ENCODE results near the gene COLEC11. TPM values are rescaled to one million over a fixed set of nuclear protein-coding genes. Genes with fewer than 3 reads are reported as not detected.

COLEC11 gene
- total RNA-seq, 3 donors from 2014 or later (not counting 1 experiment from before 2014, with no cell fraction given), result 0.61 TPM; not detected in 2

DNA sequence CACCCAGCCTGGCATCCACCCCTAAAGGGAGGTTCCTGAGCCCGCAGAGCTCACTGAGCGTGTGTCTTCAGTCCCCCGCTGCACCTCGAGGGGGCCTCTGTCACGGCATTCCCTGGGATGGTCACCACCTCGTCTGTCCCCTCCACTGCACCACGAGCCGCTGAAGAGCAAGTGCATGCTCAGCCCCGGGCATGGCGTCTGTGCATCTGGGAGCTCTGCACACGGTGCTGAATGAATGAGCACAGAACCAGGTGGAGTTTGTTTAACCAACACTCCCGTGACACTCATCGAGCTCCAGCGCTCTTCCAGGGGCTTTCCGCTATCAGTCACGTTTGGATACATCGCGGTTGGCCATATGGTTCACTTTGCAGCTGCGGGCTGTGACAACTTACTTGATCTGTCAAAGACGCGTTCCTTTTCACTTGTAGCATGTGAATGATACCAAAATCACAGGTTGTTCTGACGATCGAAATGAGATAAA is 72.3 kb downstream of the COLEC11 start:
- no peaks in the 10 kb centered on the region for H3K27me3 ChIP-seq (ENCODE audit: control insufficient read depth, insufficient read depth, low read length)
- H3K27me3 Mint-ChIP-seq (ENCODE audit: low read depth in 2 of 2), result peaks cover 0 to 6% of the 10 kb centered on the region in 2 donors
- no peak for ATAC-seq
- H3K27ac ChIP-seq (ENCODE audit: low read length), result no peak overlapping the region
- H3K9me3 ChIP-seq (ENCODE audit: control insufficient read depth, insufficient read depth, low read length), result no peaks in the 10 kb centered on the region
- no peaks in the 10 kb centered on the region for H3K36me3 Mint-ChIP-seq
- TF ChIP-seq, protein P1, sequence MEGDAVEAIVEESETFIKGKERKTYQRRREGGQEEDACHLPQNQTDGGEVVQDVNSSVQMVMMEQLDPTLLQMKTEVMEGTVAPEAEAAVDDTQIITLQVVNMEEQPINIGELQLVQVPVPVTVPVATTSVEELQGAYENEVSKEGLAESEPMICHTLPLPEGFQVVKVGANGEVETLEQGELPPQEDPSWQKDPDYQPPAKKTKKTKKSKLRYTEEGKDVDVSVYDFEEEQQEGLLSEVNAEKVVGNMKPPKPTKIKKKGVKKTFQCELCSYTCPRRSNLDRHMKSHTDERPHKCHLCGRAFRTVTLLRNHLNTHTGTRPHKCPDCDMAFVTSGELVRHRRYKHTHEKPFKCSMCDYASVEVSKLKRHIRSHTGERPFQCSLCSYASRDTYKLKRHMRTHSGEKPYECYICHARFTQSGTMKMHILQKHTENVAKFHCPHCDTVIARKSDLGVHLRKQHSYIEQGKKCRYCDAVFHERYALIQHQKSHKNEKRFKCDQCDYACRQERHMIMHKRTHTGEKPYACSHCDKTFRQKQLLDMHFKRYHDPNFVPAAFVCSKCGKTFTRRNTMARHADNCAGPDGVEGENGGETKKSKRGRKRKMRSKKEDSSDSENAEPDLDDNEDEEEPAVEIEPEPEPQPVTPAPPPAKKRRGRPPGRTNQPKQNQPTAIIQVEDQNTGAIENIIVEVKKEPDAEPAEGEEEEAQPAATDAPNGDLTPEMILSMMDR (IDR thresholded peaks at IDR 0.05), result no peak
- no peak overlapping the region for H3K27ac Mint-ChIP-seq
- H3K4me1 ChIP-seq (ENCODE audit: control insufficient read depth, insufficient read depth, low read length), result no peaks in the 10 kb centered on the region
- H3K4me1 Mint-ChIP-seq, result no peaks in the 10 kb centered on the region
- no peaks in the 10 kb centered on the region for H3K36me3 ChIP-seq (ENCODE audit: control insufficient read depth, insufficient read depth, low read length)
- no peaks in the 10 kb centered on the region for H3K9me3 Mint-ChIP-seq
- intact Hi-C loops (cut with micrococcal nuclease), result no loop called here
- DNase-seq, result no peak
- no peak overlapping the region for H3K4me3 ChIP-seq (ENCODE audit: low read length)
- H3K4me3 Mint-ChIP-seq, result no peak overlapping the region
- WGBS (ENCODE audit: insufficient coverage), result 86% methylated on average over 23 of the region's 23 CpGs

DNA sequence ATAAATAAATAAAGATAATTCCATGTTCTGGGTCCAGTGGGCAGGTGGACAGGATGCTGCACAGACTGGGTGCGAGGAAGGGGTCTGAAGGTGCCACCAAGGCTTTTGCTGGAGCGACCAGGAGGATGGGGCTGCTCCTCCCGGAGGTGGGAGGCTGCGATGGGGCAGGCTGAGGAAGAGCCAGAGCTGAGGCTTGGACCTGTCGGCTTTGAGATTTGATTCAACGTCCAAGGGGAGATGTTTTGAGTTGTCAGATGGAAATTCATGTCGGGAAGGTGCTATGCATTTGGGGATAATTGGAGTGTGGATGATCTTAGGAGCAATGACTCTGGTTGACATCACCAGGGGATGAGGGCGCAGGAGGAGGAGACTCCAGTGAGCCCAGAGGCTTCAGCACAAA is 74.7 kb downstream of the COLEC11 start:
- H3K4me1 ChIP-seq (ENCODE audit: control insufficient read depth, insufficient read depth, low read length), result no peaks in the 10 kb centered on the region
- H3K4me3 ChIP-seq (ENCODE audit: low read length), result no peak overlapping the region
- TF ChIP-seq, protein P1 (IDR thresholded peaks at IDR 0.05), result no peak
- no peaks in the 10 kb centered on the region for H3K36me3 Mint-ChIP-seq
- ATAC-seq, result no peak
- H3K36me3 ChIP-seq (ENCODE audit: control insufficient read depth, insufficient read depth, low read length), result no peaks in the 10 kb centered on the region
- H3K27me3 ChIP-seq (ENCODE audit: control insufficient read depth, insufficient read depth, low read length), result no peaks in the 10 kb centered on the region
- intact Hi-C loops (cut with micrococcal nuclease), result no loop called here
- H3K27ac Mint-ChIP-seq, result no peak overlapping the region
- no peak overlapping the region for H3K27ac ChIP-seq (ENCODE audit: low read length)
- H3K27me3 Mint-ChIP-seq (ENCODE audit: low read depth in 2 of 2), result peaks cover 0 to 4% of the 10 kb centered on the region in 2 donors
- no peak for DNase-seq
- no peaks in the 10 kb centered on the region for H3K4me1 Mint-ChIP-seq
- no peak overlapping the region for H3K4me3 Mint-ChIP-seq
- H3K9me3 ChIP-seq (ENCODE audit: control insufficient read depth, insufficient read depth, low read length), result no peaks in the 10 kb centered on the region
- WGBS (ENCODE audit: insufficient coverage), result 88% methylated on average over 8 of the region's 8 CpGs
- H3K9me3 Mint-ChIP-seq, result no peaks in the 10 kb centered on the region

DNA sequence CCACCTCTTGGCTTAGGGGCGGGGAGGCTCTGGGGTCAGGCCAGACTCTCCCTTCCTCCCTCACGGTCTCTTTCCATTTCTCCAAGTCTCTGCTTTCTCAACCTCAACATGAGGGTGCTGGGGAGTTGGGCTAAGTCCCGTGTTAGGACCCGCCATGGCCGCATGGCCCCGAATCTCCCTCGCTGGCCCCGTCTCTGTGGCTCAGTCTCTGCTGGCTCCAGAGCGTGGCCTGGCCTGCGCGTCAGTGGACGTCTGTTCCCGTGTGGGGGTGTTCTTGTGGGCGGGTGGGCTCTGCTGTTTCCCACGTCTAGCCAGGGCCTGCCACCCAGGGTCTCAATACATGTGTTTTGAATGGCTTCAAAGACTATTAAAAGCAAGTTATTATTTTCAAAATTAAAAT is 75.5 kb downstream of the COLEC11 start:
- H3K4me1 Mint-ChIP-seq, result no peaks in the 10 kb centered on the region
- no peak for DNase-seq
- H3K9me3 Mint-ChIP-seq, result no peaks in the 10 kb centered on the region
- Histone ChIP-seq H3K9me3 (ENCODE audit: control insufficient read depth, insufficient read depth, low read length) (no peaks in the 10 kb centered on the region), H3K36me3 (ENCODE audit: control insufficient read depth, insufficient read depth, low read length) (no peaks in the 10 kb centered on the region), H3K4me3 (ENCODE audit: low read length) (no peak overlapping the region), H3K4me1 (ENCODE audit: control insufficient read depth, insufficient read depth, low read length) (no peaks in the 10 kb centered on the region), H3K27me3 (ENCODE audit: control insufficient read depth, insufficient read depth, low read length) (no peaks in the 10 kb centered on the region), H3K27ac (ENCODE audit: low read length) (no peak overlapping the region)
- no peaks in the 10 kb centered on the region for H3K36me3 Mint-ChIP-seq
- no peak for ATAC-seq
- H3K27me3 Mint-ChIP-seq (ENCODE audit: low read depth in 2 of 2), result peaks cover 0 to 4% of the 10 kb centered on the region in 2 donors
- TF ChIP-seq, protein P1 (IDR thresholded peaks at IDR 0.05), result no peak
- intact Hi-C loops (cut with micrococcal nuclease), result no loop called here
- no peak overlapping the region for H3K4me3 Mint-ChIP-seq
- WGBS (ENCODE audit: insufficient coverage), result 89% methylated on average over 11 of the region's 15 CpGs
- H3K27ac Mint-ChIP-seq, result no peak overlapping the region

DNA sequence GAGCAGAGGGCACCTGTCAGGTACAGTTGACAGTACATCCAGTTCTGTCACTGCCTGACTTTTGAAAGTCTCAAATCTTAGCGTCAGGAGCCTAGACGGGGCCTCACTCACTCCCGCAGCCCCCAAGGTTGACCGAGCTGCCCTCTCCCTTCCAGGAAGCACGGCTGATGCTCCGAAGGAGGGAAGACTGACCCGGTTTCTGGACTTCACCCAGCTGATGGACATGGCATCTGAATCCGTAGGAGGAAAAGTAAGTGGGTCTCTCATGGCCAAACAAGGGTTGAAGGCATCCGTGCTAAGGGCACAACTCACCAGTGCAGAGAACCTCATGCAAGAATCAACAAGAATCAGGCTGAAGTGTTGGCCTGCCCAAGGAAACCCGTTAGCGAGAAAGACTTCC is 76.0 kb downstream of the COLEC11 start:
- Histone ChIP-seq H3K36me3 (ENCODE audit: control insufficient read depth, insufficient read depth, low read length) (no peaks in the 10 kb centered on the region), H3K27me3 (ENCODE audit: control insufficient read depth, insufficient read depth, low read length) (no peaks in the 10 kb centered on the region), H3K4me3 (ENCODE audit: low read length) (no peak overlapping the region), H3K9me3 (ENCODE audit: control insufficient read depth, insufficient read depth, low read length) (no peaks in the 10 kb centered on the region), H3K27ac (ENCODE audit: low read length) (no peak overlapping the region), H3K4me1 (ENCODE audit: control insufficient read depth, insufficient read depth, low read length) (no peaks in the 10 kb centered on the region)
- H3K36me3 Mint-ChIP-seq, result no peaks in the 10 kb centered on the region
- ATAC-seq (no peak), DNase-seq (no peak)
- peaks cover 0 to 4% of the 10 kb centered on the region in 2 donors for H3K27me3 Mint-ChIP-seq (ENCODE audit: low read depth in 2 of 2)
- H3K4me3 Mint-ChIP-seq, result no peak overlapping the region
- WGBS (ENCODE audit: insufficient coverage), result 89% methylated on average over 11 of the region's 11 CpGs
- TF ChIP-seq, protein P1 (IDR thresholded peaks at IDR 0.05), result no peak
- H3K27ac Mint-ChIP-seq, result no peak overlapping the region
- H3K4me1 Mint-ChIP-seq, result no peaks in the 10 kb centered on the region
- H3K9me3 Mint-ChIP-seq, result no peaks in the 10 kb centered on the region
- intact Hi-C loops (cut with micrococcal nuclease), result no loop called here

All from natural killer cell (primary cell).